ENCODE data around the gene ACAN. TPM values are rescaled to one million over a fixed set of nuclear protein-coding genes. Genes with fewer than 3 reads are reported as not detected.

ACAN gene
- total RNA-seq, 1 experiment from 2014 or later: 1.4 TPM

GRCh38 chr15:88812133-88812532 lies 8.9 kb downstream of the ACAN start:
- H3K4me1 Mint-ChIP-seq: peaks cover 14% of the 10 kb centered on the region
- ChIA-PET POLR2A (no interaction called here), CTCF (no interaction called here)
- no peak overlapping the region for H3K4me3 Mint-ChIP-seq
- ATAC-seq: no peak
- TF ChIP-seq ZMAT4 (CRISPR knock-in tag; IDR thresholded peaks at IDR 0.05) (no peak), CREB1 (CRISPR knock-in tag; IDR thresholded peaks at IDR 0.05) (no peak), NFE2L1 (CRISPR knock-in tag; IDR thresholded peaks at IDR 0.05) (no peak), ZNF396 (CRISPR knock-in tag; IDR thresholded peaks at IDR 0.05; ENCODE audit: borderline replicate concordance) (no peak), RELA (CRISPR knock-in tag; IDR thresholded peaks at IDR 0.05; ENCODE audit: borderline replicate concordance) (no peak), TEAD4 (CRISPR knock-in tag; IDR thresholded peaks at IDR 0.05) (no peak), ZNF121 (CRISPR knock-in tag; IDR thresholded peaks at IDR 0.05) (no peak), ZNF219 (CRISPR knock-in tag; IDR thresholded peaks at IDR 0.05; ENCODE audit: borderline replicate concordance) (no peak), CTCF (IDR thresholded peaks at IDR 0.05) (no peak), AR (CRISPR knock-in tag; IDR thresholded peaks at IDR 0.05) (no peak), PREB (CRISPR knock-in tag; IDR thresholded peaks at IDR 0.05; ENCODE audit: borderline replicate concordance) (no peak), ZNF512 (CRISPR knock-in tag; IDR thresholded peaks at IDR 0.05; ENCODE audit: borderline replicate concordance) (no peak), ARID4B (CRISPR knock-in tag; IDR thresholded peaks at IDR 0.05; ENCODE audit: borderline replicate concordance) (no peak), ZNF281 (CRISPR knock-in tag; IDR thresholded peaks at IDR 0.05) (no peak)
- no peaks in the 10 kb centered on the region for H3K9me3 Mint-ChIP-seq
- no peaks in the 10 kb centered on the region for H3K36me3 Mint-ChIP-seq
- H3K27me3 Mint-ChIP-seq (ENCODE audit: low read depth): peaks cover 6% of the 10 kb centered on the region; the same call in 1 of the 2 replicates
- DNase-seq (ENCODE audit: low spot score): no peak
- H3K27ac Mint-ChIP-seq: no peak overlapping the region

All from WTC11 (cell line).